Fibroblast of mammary gland (primary cell): ENCODE measurements around the gene SORCS1.

Experiments
- DNase-seq: peaks from one replicate; pipeline ENCODE4 v3.0.0-alpha.2; 2010; ENCODE audit warnings: low read depth
- H3K4me3 ChIP-seq: 2 replicates; pipeline ENCODE4 v1.5.1; 2011; ENCODE audit warnings: low read depth, mild to moderate bottlenecking, low read length, moderate library complexity; ENCODE audit not compliant: control insufficient read depth
- CTCF ChIP-seq: conservative IDR thresholded peaks from 2 replicates; pipeline ENCODE4 v1.5.1; 2011; ENCODE audit warnings: low read depth, low read length, inconsistent platforms; ENCODE audit not compliant: control insufficient read depth, insufficient read depth

The SORCS1 gene

GRCh38 chr10:106947643-106948042, 216.9 kb downstream of the SORCS1 start:
- H3K4me3 ChIP-seq = no peak overlapping the region
- no peak for DNase-seq
- no peak for TF ChIP-seq CTCF

- H3K4me3 ChIP-seq = no peak overlapping the region
- TF ChIP-seq CTCF = no peak
- DNase-seq = peak; percentile 2
These were observed 222.4 kb downstream of the SORCS1 start for GRCh38 chr10:106942035-106942662.

GRCh38 chr10:106941297-106942034, 223.0 kb downstream of the SORCS1 start:
- peak; percentile 3 for DNase-seq
- H3K4me3 ChIP-seq = no peak overlapping the region
- no peak for TF ChIP-seq CTCF

- no peak for TF ChIP-seq CTCF
- H3K4me3 ChIP-seq = no peak overlapping the region
- DNase-seq = no peak
These were observed 226.0 kb downstream of the SORCS1 start for GRCh38 chr10:106938513-106938912.

- no peak for DNase-seq
- H3K4me3 ChIP-seq = no peak overlapping the region
- TF ChIP-seq CTCF = no peak
These were observed 228.5 kb downstream of the SORCS1 start for GRCh38 chr10:106935978-106936451.

GRCh38 chr10:106931853-106932249, 232.7 kb downstream of the SORCS1 start:
- TF ChIP-seq CTCF = no peak
- no peak for DNase-seq
- no peak overlapping the region for H3K4me3 ChIP-seq
